Activated T-helper 17 cell treated with anti-CD3 and anti-CD28 coated beads, Interleukin-2, amount 50 U/mL, for 72 hours (primary cell): ENCODE data around the gene SLC46A3. TPM values are rescaled to one million over a fixed set of nuclear protein-coding genes. Genes with fewer than 3 reads are reported as not detected.

ENCODE experiments used
- ATAC-seq: fragments of 150-1000 bp; cut with Tn5 transposase; replicated peaks from 2 replicates; pipeline ENCODE4 v1.10.0; 2021; ENCODE audit warnings: mild to moderate bottlenecking, moderate library complexity
- H3K27ac Mint-ChIP-seq: one replicate; pipeline ENCODE4 v1.8.0; 2022; ENCODE audit warnings: mixed read lengths
- H3K27me3 Mint-ChIP-seq: one replicate; pipeline ENCODE4 v1.8.0; 2022; ENCODE audit warnings: mixed read lengths
- H3K36me3 Mint-ChIP-seq: one replicate; pipeline ENCODE4 v1.8.0; 2022; ENCODE audit warnings: low read depth, mild to moderate bottlenecking, mixed read lengths
- H3K4me1 Mint-ChIP-seq: one replicate; pipeline ENCODE4 v1.8.0; 2022; ENCODE audit warnings: mixed read lengths
- H3K4me3 Mint-ChIP-seq: one replicate; pipeline ENCODE4 v1.8.0; 2022; ENCODE audit warnings: mild to moderate bottlenecking, mixed read lengths
- H3K9me3 Mint-ChIP-seq: one replicate; pipeline ENCODE4 v1.8.0; 2022; ENCODE audit warnings: mixed read lengths
- total RNA-seq, 2 donors: library from RNA; stranded (reverse); gene quantifications; one replicate each; pipeline ENCODE4 v1.2.3, GENCODE V29; 2022

The SLC46A3 gene
- total RNA-seq = 1 to 10 TPM; 2.4 to 3.2 TPM

- H3K4me3 Mint-ChIP-seq = peak within 1 kb of the TSS; percentile 95
- peak; percentile 99 for ATAC-seq
- peaks cover 19% of the 10 kb centered on the region for H3K4me1 Mint-ChIP-seq
- H3K36me3 Mint-ChIP-seq = no peaks in the 10 kb centered on the region
- no peaks in the 10 kb centered on the region for H3K9me3 Mint-ChIP-seq
- no peaks in the 10 kb centered on the region for H3K27me3 Mint-ChIP-seq
- H3K27ac Mint-ChIP-seq = peak within 1 kb of the TSS; percentile 94
Measured at GRCh38 chr13:28718543-28719226, at the start of gene SLC46A3. SLC46A3 (minus strand) TSS chr13:28718970; CDS start chr13:28717998, 972 bp downstream.

- peaks cover 3% of the 10 kb centered on the region for H3K9me3 Mint-ChIP-seq
- no peak overlapping the region for H3K4me3 Mint-ChIP-seq
- ATAC-seq = no peak
- no peak overlapping the region for H3K27ac Mint-ChIP-seq
- H3K27me3 Mint-ChIP-seq = no peaks in the 10 kb centered on the region
- no peaks in the 10 kb centered on the region for H3K4me1 Mint-ChIP-seq
- H3K36me3 Mint-ChIP-seq = no peaks in the 10 kb centered on the region
Measured at GRCh38 chr13:28763887-28764286, 45.1 kb upstream of the SLC46A3 start.

GRCh38 chr13:28761586-28761985, 42.8 kb upstream of the SLC46A3 start:
- no peak overlapping the region for H3K27ac Mint-ChIP-seq
- H3K9me3 Mint-ChIP-seq = no peaks in the 10 kb centered on the region
- H3K27me3 Mint-ChIP-seq = no peaks in the 10 kb centered on the region
- no peaks in the 10 kb centered on the region for H3K36me3 Mint-ChIP-seq
- ATAC-seq = no peak
- no peak overlapping the region for H3K4me3 Mint-ChIP-seq
- H3K4me1 Mint-ChIP-seq = no peaks in the 10 kb centered on the region

GRCh38 chr13:28755546-28755870, 36.7 kb upstream of the SLC46A3 start:
- H3K36me3 Mint-ChIP-seq = no peaks in the 10 kb centered on the region
- no peaks in the 10 kb centered on the region for H3K27me3 Mint-ChIP-seq
- ATAC-seq = no peak
- H3K27ac Mint-ChIP-seq = peak overlapping the region; percentile 95
- H3K4me1 Mint-ChIP-seq = peaks cover 20% of the 10 kb centered on the region
- peaks cover 5% of the 10 kb centered on the region for H3K9me3 Mint-ChIP-seq
- H3K4me3 Mint-ChIP-seq = peak overlapping the region; percentile 85

GRCh38 chr13:28754698-28755545, 36.2 kb upstream of the SLC46A3 start:
- H3K27ac Mint-ChIP-seq = peak overlapping the region; percentile 95
- peaks cover 5% of the 10 kb centered on the region for H3K9me3 Mint-ChIP-seq
- peak overlapping the region; percentile 85 for H3K4me3 Mint-ChIP-seq
- H3K4me1 Mint-ChIP-seq = peaks cover 20% of the 10 kb centered on the region
- peak; percentile 51 for ATAC-seq
- H3K36me3 Mint-ChIP-seq = no peaks in the 10 kb centered on the region
- H3K27me3 Mint-ChIP-seq = no peaks in the 10 kb centered on the region

- peaks cover 5% of the 10 kb centered on the region for H3K9me3 Mint-ChIP-seq
- H3K4me3 Mint-ChIP-seq = peak overlapping the region; percentile 85
- no peak overlapping the region for H3K27ac Mint-ChIP-seq
- no peaks in the 10 kb centered on the region for H3K36me3 Mint-ChIP-seq
- H3K4me1 Mint-ChIP-seq = peaks cover 20% of the 10 kb centered on the region
- no peaks in the 10 kb centered on the region for H3K27me3 Mint-ChIP-seq
- ATAC-seq = no peak
Measured at GRCh38 chr13:28753946-28754345, 35.2 kb upstream of the SLC46A3 start.

- H3K27ac Mint-ChIP-seq = no peak overlapping the region
- no peak overlapping the region for H3K4me3 Mint-ChIP-seq
- no peaks in the 10 kb centered on the region for H3K27me3 Mint-ChIP-seq
- H3K4me1 Mint-ChIP-seq = peaks cover 20% of the 10 kb centered on the region
- ATAC-seq = no peak
- no peaks in the 10 kb centered on the region for H3K36me3 Mint-ChIP-seq
- H3K9me3 Mint-ChIP-seq = peaks cover 5% of the 10 kb centered on the region
Measured at GRCh38 chr13:28753208-28753892, 34.6 kb upstream of the SLC46A3 start.

- H3K27me3 Mint-ChIP-seq = no peaks in the 10 kb centered on the region
- H3K9me3 Mint-ChIP-seq = peaks cover 5% of the 10 kb centered on the region
- no peak overlapping the region for H3K27ac Mint-ChIP-seq
- H3K36me3 Mint-ChIP-seq = no peaks in the 10 kb centered on the region
- ATAC-seq = peak; percentile 28
- peaks cover 20% of the 10 kb centered on the region for H3K4me1 Mint-ChIP-seq
- no peak overlapping the region for H3K4me3 Mint-ChIP-seq
Measured at GRCh38 chr13:28751175-28751960, 32.6 kb upstream of the SLC46A3 start.

GRCh38 chr13:28750187-28751045, 31.6 kb upstream of the SLC46A3 start:
- no peak for ATAC-seq
- Mint-ChIP-seq H3K4me1 (peaks cover 19% of the 10 kb centered on the region), H3K4me3 (no peak overlapping the region), H3K27ac (no peak overlapping the region), H3K27me3 (no peaks in the 10 kb centered on the region), H3K36me3 (no peaks in the 10 kb centered on the region), H3K9me3 (peaks cover 5% of the 10 kb centered on the region)

- peaks cover 7% of the 10 kb centered on the region for H3K4me1 Mint-ChIP-seq
- no peaks in the 10 kb centered on the region for H3K9me3 Mint-ChIP-seq
- ATAC-seq = no peak
- no peak overlapping the region for H3K4me3 Mint-ChIP-seq
- H3K27me3 Mint-ChIP-seq = no peaks in the 10 kb centered on the region
- no peak overlapping the region for H3K27ac Mint-ChIP-seq
- H3K36me3 Mint-ChIP-seq = no peaks in the 10 kb centered on the region
Measured at GRCh38 chr13:28747851-28748250, 29.1 kb upstream of the SLC46A3 start.

- Mint-ChIP-seq H3K9me3 (no peaks in the 10 kb centered on the region), H3K4me3 (no peak overlapping the region), H3K27me3 (no peaks in the 10 kb centered on the region), H3K27ac (no peak overlapping the region), H3K36me3 (no peaks in the 10 kb centered on the region), H3K4me1 (peaks cover 6% of the 10 kb centered on the region)
- no peak for ATAC-seq
Measured at GRCh38 chr13:28746287-28746612, 27.5 kb upstream of the SLC46A3 start.

- Mint-ChIP-seq H3K27ac (no peak overlapping the region), H3K4me3 (no peak overlapping the region), H3K4me1 (no peaks in the 10 kb centered on the region), H3K27me3 (no peaks in the 10 kb centered on the region), H3K36me3 (no peaks in the 10 kb centered on the region), H3K9me3 (no peaks in the 10 kb centered on the region)
- ATAC-seq = no peak
Measured at GRCh38 chr13:28744656-28745055, 25.9 kb upstream of the SLC46A3 start.

- Mint-ChIP-seq H3K27ac (no peak overlapping the region), H3K4me1 (no peaks in the 10 kb centered on the region), H3K36me3 (no peaks in the 10 kb centered on the region), H3K9me3 (no peaks in the 10 kb centered on the region), H3K4me3 (no peak overlapping the region), H3K27me3 (no peaks in the 10 kb centered on the region)
- no peak for ATAC-seq
Measured at GRCh38 chr13:28744091-28744536, 25.3 kb upstream of the SLC46A3 start.
